ENCODE results near the gene ENSA.
"Not testable (repeated sequence)": the region's sequence is repeated elsewhere in the genome, so short reads cannot be mapped to it uniquely, and the experiment has no call there.

GRCh38 chr1:150654635-150655034 is 25.2 kb upstream of the ENSA start:
- TF ChIP-seq MAX (IDR thresholded peaks at IDR 0.05; ENCODE audit: low read depth, low read length); CTCF (IDR thresholded peaks at IDR 0.05; ENCODE audit: low read depth, low read length); POLR2A (IDR thresholded peaks at IDR 0.05; ENCODE audit: extremely low read depth, insufficient read length); MYC (IDR thresholded peaks at IDR 0.05; ENCODE audit: low read depth, low read length): not testable (repeated sequence)
